A673 (cell line): ENCODE data around the gene SUSD1. TPM values are rescaled to one million over a fixed set of nuclear protein-coding genes. Genes with fewer than 3 reads are reported as not detected.
"Not testable (repeated sequence)": the region's sequence is repeated elsewhere in the genome, so short reads cannot be mapped to it uniquely, and the experiment has no call there.

Source experiments
- BruUV-seq: library from RNA; stranded (reverse); fragments of 400-500 nt; replicated peaks from 2 replicates; lab custom pipeline; 2021; lab: Mats Ljungman, UMichigan
- CTCF ChIA-PET: fragments of 300-600 bp; sonication (Branson Sonifier 250); formaldehyde crosslinking; loops from one replicate; lab custom pipeline; 2022; ENCODE audit warnings: antibody characterized with exemption; lab: Charles Lee
- POLR2A ChIA-PET: fragments of 300-600 bp; sonication (Branson Sonifier 250); formaldehyde crosslinking; loops from one replicate; lab custom pipeline; 2022; ENCODE audit warnings: antibody characterized with exemption; ENCODE audit not compliant: low non-redundant PET; lab: Charles Lee
- DNase-seq: peaks from one replicate; pipeline ENCODE4 v3.0.0-alpha.2; 2015; ENCODE audit warnings: low spot score
- H3K27ac ChIP-seq: fragments of 200-600 bp; sonication (generic); 2 replicates; pipeline ENCODE4 v1.5.1; 2016; ENCODE audit warnings: mixed run types, low read depth, mild to moderate bottlenecking, mixed read lengths, antibody characterized with exemption, low read length; ENCODE audit not compliant: poor library complexity, severe bottlenecking
- H3K27me3 ChIP-seq: fragments of 200-600 bp; sonication (generic); replicated peaks from 2 replicates; pipeline ENCODE4 v1.6.1; 2017; ENCODE audit warnings: mixed run types, low read depth, mild to moderate bottlenecking, mixed read lengths, antibody characterized with exemption, low read length; ENCODE audit not compliant: insufficient read depth, poor library complexity
- H3K36me3 ChIP-seq: fragments of 200-600 bp; sonication (generic); 2 replicates; pipeline ENCODE4 v1.6.1; 2016; ENCODE audit warnings: mixed run types, mild to moderate bottlenecking, mixed read lengths, antibody characterized with exemption, low read length; ENCODE audit not compliant: insufficient read depth, poor library complexity, severe bottlenecking
- H3K4me1 ChIP-seq: fragments of 200-600 bp; sonication (generic); 2 replicates; pipeline ENCODE4 v1.6.1; 2017; ENCODE audit warnings: mixed run types, mild to moderate bottlenecking, mixed read lengths, antibody characterized with exemption, low read length; ENCODE audit not compliant: insufficient read depth, poor library complexity, severe bottlenecking
- H3K4me3 ChIP-seq: fragments of 200-600 bp; sonication (generic); 2 replicates; pipeline ENCODE4 v1.5.1; 2016; ENCODE audit warnings: low read depth, mixed run types, mild to moderate bottlenecking, mixed read lengths, low read length; ENCODE audit not compliant: poor library complexity, severe bottlenecking
- H3K9me3 ChIP-seq: fragments of 200-600 bp; sonication (generic); 2 replicates; pipeline ENCODE4 v1.6.1; 2016; ENCODE audit warnings: mixed run types, low read depth, mild to moderate bottlenecking, mixed read lengths, antibody characterized with exemption, low read length; ENCODE audit not compliant: poor library complexity, severe bottlenecking
- EZH2 ChIP-seq: fragments of 200-600 bp; sonication (generic); IDR thresholded peaks from 2 replicates; pipeline ENCODE4 v1.6.1; 2017; ENCODE audit warnings: borderline replicate concordance, low read depth, mild to moderate bottlenecking, mixed read lengths, antibody characterized with exemption, low read length; ENCODE audit not compliant: poor library complexity, severe bottlenecking
- intact Hi-C: fragments of 100-400 bp; cut with micrococcal nuclease; formaldehyde crosslinking; loops from one replicate; pipeline ENCODE4 v1.10.0; 2022; ENCODE audit not compliant: unreplicated experiment
- total RNA-seq: library from RNA; stranded (reverse); gene quantifications from 2 replicates; pipeline ENCODE4 v1.2.3, GENCODE V29; 2021
- TF ChIP-seq, protein P1 (sequence below): fragments of 300-800, 200-600 bp; sonication (generic); conservative IDR thresholded peaks from 2 replicates; pipeline ENCODE4 v1.5.1; 2017; ENCODE audit warnings: low read depth, mild to moderate bottlenecking, antibody characterized with exemption, low read length, moderate library complexity, mixed read lengths

SUSD1 gene
- total RNA-seq, 1 experiment from 2014 or later = 14.9 TPM

DNA sequence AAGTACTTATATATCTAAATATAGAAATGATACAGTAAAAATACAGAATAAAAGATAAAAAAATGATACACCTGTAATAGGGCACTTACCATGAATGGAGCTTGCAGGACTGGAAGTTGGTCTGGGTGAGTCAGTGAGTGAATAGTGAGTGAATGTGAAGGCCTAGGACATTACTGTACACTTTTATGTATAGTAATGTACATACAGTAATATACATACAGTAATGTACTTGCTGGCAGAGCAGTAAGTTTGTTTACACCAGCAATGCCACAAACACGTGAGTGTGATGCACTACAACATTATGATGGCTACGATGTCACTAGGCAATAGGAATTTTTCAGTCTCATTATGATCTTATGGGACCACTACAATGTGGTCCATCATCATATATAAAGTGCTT is 34.2 kb downstream of the SUSD1 start:
- TF ChIP-seq, protein P1, sequence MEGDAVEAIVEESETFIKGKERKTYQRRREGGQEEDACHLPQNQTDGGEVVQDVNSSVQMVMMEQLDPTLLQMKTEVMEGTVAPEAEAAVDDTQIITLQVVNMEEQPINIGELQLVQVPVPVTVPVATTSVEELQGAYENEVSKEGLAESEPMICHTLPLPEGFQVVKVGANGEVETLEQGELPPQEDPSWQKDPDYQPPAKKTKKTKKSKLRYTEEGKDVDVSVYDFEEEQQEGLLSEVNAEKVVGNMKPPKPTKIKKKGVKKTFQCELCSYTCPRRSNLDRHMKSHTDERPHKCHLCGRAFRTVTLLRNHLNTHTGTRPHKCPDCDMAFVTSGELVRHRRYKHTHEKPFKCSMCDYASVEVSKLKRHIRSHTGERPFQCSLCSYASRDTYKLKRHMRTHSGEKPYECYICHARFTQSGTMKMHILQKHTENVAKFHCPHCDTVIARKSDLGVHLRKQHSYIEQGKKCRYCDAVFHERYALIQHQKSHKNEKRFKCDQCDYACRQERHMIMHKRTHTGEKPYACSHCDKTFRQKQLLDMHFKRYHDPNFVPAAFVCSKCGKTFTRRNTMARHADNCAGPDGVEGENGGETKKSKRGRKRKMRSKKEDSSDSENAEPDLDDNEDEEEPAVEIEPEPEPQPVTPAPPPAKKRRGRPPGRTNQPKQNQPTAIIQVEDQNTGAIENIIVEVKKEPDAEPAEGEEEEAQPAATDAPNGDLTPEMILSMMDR = no peak
- TF ChIP-seq EZH2 = no peak
- POLR2A ChIA-PET = no interaction called here
- CTCF ChIA-PET = no interaction called here
- Histone ChIP-seq H3K27me3 (no peaks in the 10 kb centered on the region), H3K27ac (no peak overlapping the region), H3K4me1 (no peaks in the 10 kb centered on the region), H3K36me3 (no peaks in the 10 kb centered on the region), H3K9me3 (no peaks in the 10 kb centered on the region), H3K4me3 (no peak overlapping the region)
- no peak for DNase-seq
- BruUV-seq = no TSS peak
- intact Hi-C loops = no loop called here

DNA sequence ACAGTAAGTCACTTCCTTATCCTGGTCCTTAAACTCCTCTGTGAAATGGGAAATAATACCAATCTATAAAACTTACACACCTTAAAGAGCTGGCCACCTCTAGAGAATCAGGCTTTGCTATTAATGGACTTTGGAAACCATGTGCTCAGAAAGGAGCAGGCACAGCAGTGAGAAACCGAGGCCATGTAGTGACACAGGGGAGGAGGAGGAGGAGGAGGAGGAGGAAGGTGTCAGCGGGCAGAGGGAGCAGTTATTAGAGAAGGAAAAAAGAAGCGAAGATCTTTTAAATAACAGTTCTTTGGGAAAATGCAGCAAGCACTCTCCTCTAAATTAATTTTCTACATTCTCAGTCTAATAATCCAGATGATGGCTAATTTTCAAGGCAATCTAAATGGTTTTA is 38.0 kb downstream of the SUSD1 start:
- Histone ChIP-seq H3K36me3 (no peaks in the 10 kb centered on the region), H3K4me1 (no peaks in the 10 kb centered on the region), H3K4me3 (no peak overlapping the region), H3K27me3 (no peaks in the 10 kb centered on the region), H3K9me3 (no peaks in the 10 kb centered on the region), H3K27ac (no peak overlapping the region)
- POLR2A ChIA-PET = no interaction called here
- no TSS peak for BruUV-seq
- intact Hi-C loops = no loop called here
- DNase-seq = no peak
- CTCF ChIA-PET = no interaction called here
- TF ChIP-seq, protein P1 = no peak
- no peak for TF ChIP-seq EZH2

DNA sequence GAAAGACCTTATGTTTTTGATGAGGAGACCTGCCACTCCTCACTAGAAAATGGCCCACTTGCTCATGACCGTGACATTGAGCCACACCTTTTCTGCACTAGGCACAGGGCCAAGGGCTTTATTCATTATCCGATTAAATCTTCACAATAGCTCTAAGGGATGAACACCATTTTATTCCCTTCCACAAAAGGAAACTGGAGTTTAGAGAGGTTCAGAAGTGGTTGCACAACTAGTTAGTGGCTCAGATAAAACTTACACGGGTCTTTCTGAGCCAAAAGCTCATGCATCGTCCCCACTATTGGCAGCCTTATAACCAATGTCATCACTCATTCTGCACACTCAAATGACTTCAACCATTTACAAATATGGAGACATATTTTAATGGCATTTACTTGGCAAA is 39.4 kb downstream of the SUSD1 start:
- no peak overlapping the region for H3K27ac ChIP-seq
- CTCF ChIA-PET = no interaction called here
- POLR2A ChIA-PET = no interaction called here

DNA sequence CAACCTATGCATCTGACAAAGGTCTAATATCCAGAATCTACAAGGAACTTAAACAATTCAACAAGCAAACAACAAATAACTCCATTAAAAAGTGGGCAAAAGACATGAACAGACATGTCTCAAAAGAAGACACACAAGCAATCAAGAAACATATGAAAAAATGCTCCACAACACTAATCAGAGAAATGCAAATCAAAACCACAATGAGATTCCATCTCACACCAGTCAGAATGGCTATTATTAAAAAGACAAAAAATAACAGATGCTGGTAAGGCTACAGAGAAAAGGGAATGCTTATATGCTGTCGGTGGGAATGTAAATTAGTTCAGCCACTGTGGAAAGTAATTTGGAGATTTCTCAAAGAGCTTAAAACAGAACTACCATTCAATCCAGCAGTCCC is 41.3 kb downstream of the SUSD1 start:
- H3K4me3 ChIP-seq, H3K36me3 ChIP-seq, BruUV-seq, DNase-seq, POLR2A ChIA-PET, CTCF ChIA-PET, H3K27ac ChIP-seq, intact Hi-C loops, H3K27me3 ChIP-seq, H3K4me1 ChIP-seq, H3K9me3 ChIP-seq: not testable (repeated sequence)

More for the DNA sequence above, 39.4 kb downstream of the SUSD1 start:
- intact Hi-C loops = no loop called here
- Histone ChIP-seq H3K36me3 (no peaks in the 10 kb centered on the region), H3K9me3 (no peaks in the 10 kb centered on the region), H3K4me1 (no peaks in the 10 kb centered on the region), H3K27me3 (no peaks in the 10 kb centered on the region), H3K4me3 (no peak overlapping the region)
- DNase-seq = peak; percentile 52
- BruUV-seq = no TSS peak
- TF ChIP-seq EZH2 = no peak
- TF ChIP-seq, protein P1 = no peak
